ENCODE results near the gene WIPF2.

- TF ChIP-seq CTCF (IDR thresholded peaks at IDR 0.05) (peak; percentile 23 to 79 (median 70)), POLR2A (IDR thresholded peaks at IDR 0.05) (no peak), POLR2AphosphoS5 (IDR thresholded peaks at IDR 0.05) (peak; percentile 61)
Observed at GRCh38 chr17:40191237-40192208, 27.6 kb upstream of the WIPF2 start.
